Heart right ventricle (tissue), 16 donors: ENCODE measurements around the gene CRYBB1. TPM values are rescaled to one million over a fixed set of nuclear protein-coding genes. Genes with fewer than 3 reads are reported as not detected.

Experiments used
- ATAC-seq, 8 donors: fragments of 200-7000 bp; cut with Tn5 transposase; one replicate each; pipeline ENCODE4 v1.9.1; 2020; ENCODE audit warnings: mild to moderate bottlenecking in 8 of 8, moderate library complexity in 8 of 8, moderate number of reproducible peaks in 1 of 8
- DNase-seq, 2 donors: peaks; one replicate each; pipeline ENCODE4 v3.0.0-alpha.2; 2020
- H3K27ac ChIP-seq, 10 donors: fragments of 200-600 bp; sonication (generic) in 2 of 10; one replicate each; pipeline versions ENCODE4 v1.5.0 to v1.8.0; 2020 to 2022; ENCODE audit warnings: mild to moderate bottlenecking in 3 of 10
- H3K27me3 ChIP-seq, 7 donors: fragments of 200-600 bp; one replicate each; pipeline ENCODE4 v1.8.0; 2021 to 2022; ENCODE audit warnings: mild to moderate bottlenecking in 2 of 7
- H3K36me3 ChIP-seq, 9 donors: fragments of 200-600 bp; sonication (generic) in 1 of 9; one replicate each; pipeline versions ENCODE4 v1.5.0 to v1.8.0; 2020 to 2022; ENCODE audit warnings: mild to moderate bottlenecking in 2 of 9
- H3K4me1 ChIP-seq, 9 donors: fragments of 200-600 bp; sonication (generic) in 1 of 9; one replicate each; pipeline versions ENCODE4 v1.5.0 to v1.8.0; 2020 to 2022; ENCODE audit warnings: mild to moderate bottlenecking in 4 of 9
- H3K4me3 ChIP-seq, 10 donors: fragments of 200-600 bp; sonication (generic) in 2 of 10; one replicate each; pipeline versions ENCODE4 v1.5.0 to v1.8.0; 2020 to 2022; ENCODE audit warnings: mild to moderate bottlenecking in 7 of 10, moderate library complexity in 2 of 10
- H3K9me3 ChIP-seq, 11 donors: fragments of 200-600 bp in 10 of 11; sonication (generic) in 2 of 11; one replicate each; pipeline versions ENCODE4 v1.5.0 to v1.8.0; 2013 to 2022; ENCODE audit warnings: mild to moderate bottlenecking in 2 of 11, control low read depth in 1 of 11, moderate library complexity in 1 of 11
- CTCF ChIP-seq, 9 donors: fragments of 200-600 bp; sonication (generic) in 2 of 9; IDR thresholded peaks; one replicate each; pipeline versions ENCODE4 v1.5.0 to v1.8.0; 2021 to 2022; ENCODE audit warnings: antibody characterized with exemption in 9 of 9, mild to moderate bottlenecking in 5 of 9, moderate library complexity in 1 of 9
- whole genome bisulfite sequencing, 2 donors: extraction: QIAGEN DNeasy Blood & Tissue Kit; methylation state at CpG; one replicate each; pipeline ENCODE4 v1.1.7; 2013; ENCODE audit warnings: inconsistent platforms in 1 of 2; 5-methylcytosine and 5-hydroxymethylcytosine counted together
- intact Hi-C, 10 donors: fragments of 100-400 bp; cut with DNase I; formaldehyde crosslinking; loops; one replicate each; pipeline versions ENCODE4 v1.11.1 to v1.14.2; 2022
- long read RNA-seq, 3 donors: library from polyadenylated mRNA; unstranded; transcript quantifications; one replicate each; pipeline ENCODE4 v2.0.0, GENCODE V29; 2020 to 2021
- polyA plus RNA-seq, 2 donors: library from polyadenylated mRNA; stranded (reverse); fragments of 200-250 nt; gene quantifications; one replicate each; pipeline ENCODE4 v1.2.3, GENCODE V29; 2013
- total RNA-seq, 10 donors: library from RNA; stranded (reverse); fragmentation: NEBNext Ultra II Directional in 3 of 10; extraction: Animal tissue kit (Norgen Biotek cat#: 25700) in 3 of 10; gene quantifications; one replicate each; pipeline versions ENCODE4 v1.2.1 to v1.2.4, GENCODE V29; 2021 to 2023
- donor health status: Arrhythmogenic right ventricular cardiomyopathy.
- donor health status: ischemic (EF 13 %, LVEDD 7.1; RV severe dilation, severe dysfunction).
- donor health status: healthy with polysubstance abuse.
- donor health status: DM: no; HTN: yes; CAD: no.
- donor health status: DM: no; HTN: no; CAD: no.
- donor health status: ischemic (EF 25% LVEDD 6.9; RV normal size, moderate dysfunction).
- donor health status: ischemic (EF 25% LVEDD 5.7; RV mildly dilated, moderate dysfunction).
- donor health status: healthy.
- donor health status: DM: yes; HTN: yes; CAD: no.
- donor health status: Ischemic cardiomyopathy.
- donor health status: ischemic (EF 35%, LVEDD 5.7; RV mildly dilated, moderate dysfunction).
- donor health status: nonischemic (EF 11% LVEDD 7.7; RV severe dilation, severe dysfunction).
- donor health status: DM: yes; HTN: yes; CAD: no.
- donor health status: PGD.
- donor health status: ischemic (EF 29% LVEDD 5.4; RV normal size, mild dysfunction).
- donor health status: nonischemic (EF 23%, LVEDD 6.1; RV moderate dilation, normal function).

The CRYBB1 gene
- total RNA-seq (1 to 10 TPM in 1 of 10 donors, under 1 TPM in 6, not detected in 3; 0.24 to 2.5 (median 0.71) TPM), polyA plus RNA-seq (under 1 TPM; 0.37 to 0.48 TPM)
- long read RNA-seq, donor 1, result 0 reads
- long read RNA-seq, donor 2, partial matches to known transcripts, result 0 of 2 reads
- long read RNA-seq, donor 2, other reads (novel, unspliced or antisense), result 2 of 2 reads
- long read RNA-seq, donor 3, result 0 reads

GRCh38 chr22:26617271-26618199 is at the start of gene CRYBB1:
Gene CRYBB1 (minus strand): TSS chr22:26618027. CDS start chr22:26616319, 1,708 bp downstream.
- Histone ChIP-seq H3K27me3 (peaks cover 0 to 37% (median 12%) of the 10 kb centered on the region in 7 donors), H3K27ac (peak within 1 kb of the TSS in 2 of 10 donors; percentile 1 to 70)

GRCh38 chr22:26667140-26667539 is 49.3 kb upstream of the CRYBB1 start:
- H3K4me3 ChIP-seq, result no peak overlapping the region
- no peak overlapping the region for H3K27ac ChIP-seq
- DNase-seq, result no peak
- H3K9me3 ChIP-seq, result no peaks in the 10 kb centered on the region
- H3K4me1 ChIP-seq, result peaks cover 4 to 26% (median 6%) of the 10 kb centered on the region in 9 donors
- intact Hi-C loops, result loop anchor here in 4 of 10 donors (5.0 to 10.0 kb wide), 4 partner anchors 265 to 302 kb away; no protein-coding TSS in a partner anchor
- H3K27me3 ChIP-seq, result peaks cover 0 to 28% (median 12%) of the 10 kb centered on the region in 7 donors
- ATAC-seq, result no peak
- TF ChIP-seq CTCF (IDR thresholded peaks at IDR 0.05), result no peak
- no peaks in the 10 kb centered on the region for H3K36me3 ChIP-seq
- WGBS, 2 donors, result 85 to 86% methylated on average over 13 of the region's 13 CpGs

More at GRCh38 chr22:26617271-26618199, at the start of gene CRYBB1:
- ATAC-seq (peak; percentile 36 to 66 (median 60)), DNase-seq (peak; percentile 12 to 26)
- intact Hi-C loops, result no loop called here
- Histone ChIP-seq H3K4me3 (no peak within 1 kb of the TSS), H3K4me1 (peaks cover 0 to 42% (median 10%) of the 10 kb centered on the region in 9 donors), H3K36me3 (no peaks in the 10 kb centered on the region), H3K9me3 (no peaks in the 10 kb centered on the region)
- WGBS, 2 donors, result 70% methylated on average over 7 of the region's 7 CpGs
- TF ChIP-seq CTCF (IDR thresholded peaks at IDR 0.05), result no peak

GRCh38 chr22:26665813-26666231 is 48.0 kb upstream of the CRYBB1 start:
- no peak for ATAC-seq
- intact Hi-C loops, result loop anchor here in 4 of 10 donors (5.0 to 10.0 kb wide), 4 partner anchors 264 to 301 kb away; no protein-coding TSS in a partner anchor
- Histone ChIP-seq H3K27ac (no peak overlapping the region), H3K4me3 (no peak overlapping the region), H3K9me3 (no peaks in the 10 kb centered on the region), H3K36me3 (no peaks in the 10 kb centered on the region), H3K27me3 (peaks cover 0 to 39% (median 25%) of the 10 kb centered on the region in 7 donors), H3K4me1 (peaks cover 0 to 13% (median 0%) of the 10 kb centered on the region in 9 donors)
- 18 to 23% methylated on average over 4 of the region's 4 CpGs for WGBS, 2 donors
- peak in 1 of 9 donors; percentile 18 for TF ChIP-seq CTCF (IDR thresholded peaks at IDR 0.05)
- DNase-seq, result no peak

- H3K9me3 ChIP-seq, result no peaks in the 10 kb centered on the region
- intact Hi-C loops, result loop anchor here in 2 of 10 donors (10.0 kb wide), 2 partner anchors 269 to 299 kb away; no protein-coding TSS in a partner anchor
- DNase-seq (no peak), ATAC-seq (no peak)
- H3K27me3 ChIP-seq, result peaks cover 0 to 63% (median 48%) of the 10 kb centered on the region in 7 donors
- H3K36me3 ChIP-seq, result no peaks in the 10 kb centered on the region
- no peak for TF ChIP-seq CTCF (IDR thresholded peaks at IDR 0.05)
- WGBS, 2 donors, result 84 to 85% methylated on average over 9 of the region's 9 CpGs
- H3K4me3 ChIP-seq, result no peak overlapping the region
- peaks cover 5 to 18% (median 9%) of the 10 kb centered on the region in 9 donors for H3K4me1 ChIP-seq
- no peak overlapping the region for H3K27ac ChIP-seq
Observed at GRCh38 chr22:26663374-26663923, 45.6 kb upstream of the CRYBB1 start.
